ENCODE measurements around the gene BCL7B.

- TF ChIP-seq CTCF (conservative IDR thresholded peaks at IDR 0.05; ENCODE audit: low read depth, low read length) (no peak), EZH2 (IDR thresholded peaks at IDR 0.05; ENCODE audit: borderline replicate concordance, low read depth, low read length, poor library complexity, severe bottlenecking) (no peak)
Measured at GRCh38 chr7:73570521-73570920, 13.0 kb upstream of the BCL7B start.

Data from A673 (cell line).